Stimulated activated CD4-positive, alpha-beta T cell treated with anti-CD3 and anti-CD28 coated beads, Interleukin-1b, Interleukin-23, amount 100 ng/mL, for 4 hours (primary cell): ENCODE data around the gene CYP3A7.
"Not testable (repeated sequence)": the region's sequence is repeated elsewhere in the genome, so short reads cannot be mapped to it uniquely, and the experiment has no call there.

ENCODE experiments used
- DNase-seq, 2 donors: peaks; one replicate each; pipeline ENCODE4 v3.0.0-alpha.2; 2020; ENCODE audit warnings: low read depth in 2 of 2

Gene CYP3A7

GRCh38 chr7:99741441-99741795 lies 6.4 kb upstream of the CYP3A7 start:
- DNase-seq = no peak

- no peak for DNase-seq
Measured at GRCh38 chr7:99740573-99741440, 5.8 kb upstream of the CYP3A7 start.

- DNase-seq = no peak
Measured at GRCh38 chr7:99739699-99740572, 4.9 kb upstream of the CYP3A7 start.

- no peak for DNase-seq
Measured at GRCh38 chr7:99737726-99738125, 2.7 kb upstream of the CYP3A7 start.

- DNase-seq = not testable (repeated sequence)
Measured at GRCh38 chr7:99736667-99737066, 1.7 kb upstream of the CYP3A7 start.

GRCh38 chr7:99733448-99733847 lies 1.5 kb downstream of the CYP3A7 start:
- no peak for DNase-seq

GRCh38 chr7:99733003-99733402 lies 2.0 kb downstream of the CYP3A7 start:
- DNase-seq = no peak

- no peak for DNase-seq
Measured at GRCh38 chr7:99731638-99732374, 3.2 kb downstream of the CYP3A7 start.

GRCh38 chr7:99730992-99731391 lies 4.0 kb downstream of the CYP3A7 start:
- no peak for DNase-seq

- no peak for DNase-seq
Measured at GRCh38 chr7:99730238-99730810, 4.7 kb downstream of the CYP3A7 start.

GRCh38 chr7:99729486-99730237 lies 5.3 kb downstream of the CYP3A7 start:
- DNase-seq = no peak

- DNase-seq = no peak
Measured at GRCh38 chr7:99728615-99729014, 6.4 kb downstream of the CYP3A7 start.

- not testable (repeated sequence) for DNase-seq
Measured at GRCh38 chr7:99723201-99723600, 11.8 kb downstream of the CYP3A7 start.

GRCh38 chr7:99720800-99721595 lies 14.0 kb downstream of the CYP3A7 start:
- DNase-seq = no peak

GRCh38 chr7:99719996-99720769 lies 14.8 kb downstream of the CYP3A7 start:
- no peak for DNase-seq

GRCh38 chr7:99713995-99714570 lies 20.9 kb downstream of the CYP3A7 start:
- DNase-seq = no peak

GRCh38 chr7:99709838-99710578 lies 25.0 kb downstream of the CYP3A7 start:
- no peak for DNase-seq

- no peak for DNase-seq
Measured at GRCh38 chr7:99709260-99709659, 25.7 kb downstream of the CYP3A7 start.
